ENCODE measurements around the gene SLC23A2.

- TF ChIP-seq CTCF (IDR thresholded peaks at IDR 0.05 in 4 of 5, conservative IDR thresholded peaks at IDR 0.05 in 1 of 5) (no peak), POLR2A (IDR thresholded peaks at IDR 0.05) (no peak)
Measured at GRCh38 chr20:4812641-4813075, 188.7 kb downstream of the SLC23A2 start.
